Astrocyte of the cerebellum (primary cell): ENCODE results near the gene OPN3.

Experiments used
- DNase-seq: peaks from one replicate; pipeline ENCODE4 v3.0.0-alpha.2; 2011; ENCODE audit warnings: low read depth
- H3K4me3 ChIP-seq: 2 replicates; pipeline ENCODE4 v1.5.1; 2011; ENCODE audit warnings: mild to moderate bottlenecking, low read depth, low read length, moderate library complexity
- in situ Hi-C: cut with HindIII; loops from 2 replicates; pipeline ENCODE4 v1.10.0; 2017; ENCODE audit warnings: low sequenced_read_pairs
- TF ChIP-seq, protein P1 (sequence below): IDR thresholded peaks from 2 replicates; pipeline ENCODE4 v1.5.1; 2012; ENCODE audit warnings: low read length, low read depth, moderate library complexity, mild to moderate bottlenecking; ENCODE audit errors: missing control alignments

Gene OPN3

GRCh38 chr1:241640867-241641622 is 876 bp upstream of the OPN3 start:
- in situ Hi-C loops: no loop called here
- peak overlapping the region; percentile 87 for H3K4me3 ChIP-seq
- TF ChIP-seq, protein P1, sequence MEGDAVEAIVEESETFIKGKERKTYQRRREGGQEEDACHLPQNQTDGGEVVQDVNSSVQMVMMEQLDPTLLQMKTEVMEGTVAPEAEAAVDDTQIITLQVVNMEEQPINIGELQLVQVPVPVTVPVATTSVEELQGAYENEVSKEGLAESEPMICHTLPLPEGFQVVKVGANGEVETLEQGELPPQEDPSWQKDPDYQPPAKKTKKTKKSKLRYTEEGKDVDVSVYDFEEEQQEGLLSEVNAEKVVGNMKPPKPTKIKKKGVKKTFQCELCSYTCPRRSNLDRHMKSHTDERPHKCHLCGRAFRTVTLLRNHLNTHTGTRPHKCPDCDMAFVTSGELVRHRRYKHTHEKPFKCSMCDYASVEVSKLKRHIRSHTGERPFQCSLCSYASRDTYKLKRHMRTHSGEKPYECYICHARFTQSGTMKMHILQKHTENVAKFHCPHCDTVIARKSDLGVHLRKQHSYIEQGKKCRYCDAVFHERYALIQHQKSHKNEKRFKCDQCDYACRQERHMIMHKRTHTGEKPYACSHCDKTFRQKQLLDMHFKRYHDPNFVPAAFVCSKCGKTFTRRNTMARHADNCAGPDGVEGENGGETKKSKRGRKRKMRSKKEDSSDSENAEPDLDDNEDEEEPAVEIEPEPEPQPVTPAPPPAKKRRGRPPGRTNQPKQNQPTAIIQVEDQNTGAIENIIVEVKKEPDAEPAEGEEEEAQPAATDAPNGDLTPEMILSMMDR: no peak
- no peak for DNase-seq

- in situ Hi-C loops: no loop called here
- DNase-seq: no peak
Measured at GRCh38 chr1:241639623-241640148, 483 bp downstream of the OPN3 start.

GRCh38 chr1:241638909-241639622 is 1.1 kb downstream of the OPN3 start:
- peak overlapping the region; percentile 87 for H3K4me3 ChIP-seq
- in situ Hi-C loops: no loop called here
- TF ChIP-seq, protein P1: no peak
- no peak for DNase-seq

More at GRCh38 chr1:241639623-241640148, 483 bp downstream of the OPN3 start:
- TF ChIP-seq, protein P1: peak; percentile 4
- peak overlapping the region; percentile 87 for H3K4me3 ChIP-seq

DNA sequence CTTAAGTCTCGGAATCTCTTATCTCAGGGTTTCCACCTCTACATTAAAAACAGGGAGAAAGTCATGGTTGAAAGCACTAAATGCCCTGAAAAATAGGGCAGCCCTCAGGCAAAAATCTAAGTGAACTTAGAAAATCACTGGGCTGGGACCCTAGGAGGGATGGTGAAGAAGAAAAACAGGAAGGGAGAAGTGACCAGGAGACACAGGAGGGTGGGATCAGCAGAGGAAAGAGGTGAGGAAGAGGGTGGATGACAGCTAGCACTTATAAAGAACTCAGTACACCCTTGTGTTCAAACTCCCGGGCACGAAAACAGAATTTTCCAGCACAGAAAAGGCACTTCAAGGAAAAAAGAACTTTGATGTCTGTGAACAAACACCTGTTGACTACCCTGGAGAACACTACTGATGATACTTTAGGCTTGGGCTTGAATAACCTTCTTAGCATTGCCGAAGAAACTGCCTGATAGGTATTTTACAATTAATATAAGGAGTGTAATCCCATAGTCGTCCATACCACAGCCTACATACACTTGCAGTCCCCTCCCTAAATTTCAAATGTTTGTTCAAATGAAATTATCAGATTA is 2.0 kb downstream of the OPN3 start:
- no peak for DNase-seq
- TF ChIP-seq, protein P1: no peak
- peak overlapping the region; percentile 87 for H3K4me3 ChIP-seq
- in situ Hi-C loops: no loop called here

DNA sequence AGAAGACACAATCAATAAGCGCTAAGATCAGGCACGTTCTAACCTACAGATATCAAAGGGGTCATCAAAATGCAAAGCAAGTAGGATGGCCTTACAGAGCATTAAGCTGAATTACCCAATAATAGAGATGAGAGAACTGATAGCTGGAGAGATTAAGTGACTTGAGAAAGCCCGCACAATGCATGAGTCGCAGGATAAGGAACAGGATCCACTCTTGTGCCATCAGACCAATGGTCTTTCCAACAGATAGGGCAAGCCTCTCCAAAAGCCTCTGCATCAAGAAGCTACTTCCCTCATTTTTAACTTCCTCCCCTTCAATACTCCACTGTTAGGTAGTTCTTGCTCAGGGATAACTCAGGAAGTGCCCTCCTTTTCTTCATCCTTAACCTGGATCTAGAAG is 2.6 kb downstream of the OPN3 start:
- H3K4me3 ChIP-seq: peak overlapping the region; percentile 87
- TF ChIP-seq, protein P1: no peak
- in situ Hi-C loops: no loop called here
- no peak for DNase-seq

GRCh38 chr1:241637046-241637590 is 3.1 kb downstream of the OPN3 start:
- in situ Hi-C loops: no loop called here
- no peak overlapping the region for H3K4me3 ChIP-seq
- DNase-seq: no peak
- TF ChIP-seq, protein P1: no peak
